Measurements from ENCODE around the gene RIMBP3C.

DNA sequence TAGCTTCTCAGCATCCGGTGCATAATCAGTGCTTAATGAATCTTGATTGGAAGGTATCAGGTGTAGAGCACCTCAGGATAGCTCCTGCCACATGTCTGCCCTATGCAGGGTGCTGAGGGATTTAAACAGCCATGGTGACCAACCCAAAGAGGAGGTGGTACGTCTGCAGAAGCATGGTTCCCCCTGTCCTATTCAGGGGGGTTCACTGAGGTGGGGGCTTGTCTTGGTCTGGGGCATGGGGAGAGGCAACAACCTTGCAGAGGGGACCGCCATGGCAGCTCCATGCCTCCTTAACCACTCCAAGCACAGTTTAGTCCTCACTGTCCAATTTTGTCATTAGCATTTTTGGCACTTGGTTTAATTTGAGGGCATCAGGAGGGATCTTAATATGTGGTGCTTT lies 41.2 kb upstream of the RIMBP3C start:
- no peak for TF ChIP-seq CTCF (IDR thresholded peaks at IDR 0.05)
- TF ChIP-seq POLR2A (IDR thresholded peaks at IDR 0.05), result no peak
